HG03571 (cell line): Measurements from ENCODE around the gene TRIM28.
"Not testable (repeated sequence)": the region's sequence is repeated elsewhere in the genome, so short reads cannot be mapped to it uniquely, and the experiment has no call there.

Source experiments
- ATAC-seq: cut with Tn5 transposase; IDR thresholded peaks from one replicate; pipeline ENCODE4 v1.9.1; 2021; ENCODE audit not compliant: unreplicated experiment

The TRIM28 gene

GRCh38 chr19:58543826-58544590, at the start of gene TRIM28:
Gene TRIM28, plus strand, starts transcription at chr19:58544064. Its CDS starts 694 bp downstream, at chr19:58544758.
- peak; percentile 86 for ATAC-seq

- no peak for ATAC-seq
Measured at GRCh38 chr19:58497634-58498170, 46.2 kb upstream of the TRIM28 start.

- peak; percentile 3 for ATAC-seq
Measured at GRCh38 chr19:58498316-58499020, 45.4 kb upstream of the TRIM28 start.

GRCh38 chr19:58499021-58499927, 44.6 kb upstream of the TRIM28 start:
- ATAC-seq: peak; percentile 73

- no peak for ATAC-seq
Measured at GRCh38 chr19:58500242-58500641, 43.6 kb upstream of the TRIM28 start.

- not testable (repeated sequence) for ATAC-seq
Measured at GRCh38 chr19:58507602-58508223, 36.2 kb upstream of the TRIM28 start.

- no peak for ATAC-seq
Measured at GRCh38 chr19:58509731-58510083, 34.2 kb upstream of the TRIM28 start.

GRCh38 chr19:58510084-58510862, 33.6 kb upstream of the TRIM28 start:
- ATAC-seq: no peak

- no peak for ATAC-seq
Measured at GRCh38 chr19:58511353-58512208, 32.3 kb upstream of the TRIM28 start, which contains the start of gene SLC27A5. Gene SLC27A5, minus strand, starts transcription at chr19:58511992. Its CDS starts 37 bp downstream, at chr19:58511955.

GRCh38 chr19:58513213-58513693, 30.6 kb upstream of the TRIM28 start:
- no peak for ATAC-seq

- ATAC-seq: no peak
Measured at GRCh38 chr19:58513694-58514563, 29.9 kb upstream of the TRIM28 start.

- ATAC-seq: no peak
Measured at GRCh38 chr19:58514564-58515022, 29.3 kb upstream of the TRIM28 start.

GRCh38 chr19:58515259-58515658, 28.6 kb upstream of the TRIM28 start:
- no peak for ATAC-seq

GRCh38 chr19:58516246-58516836, 27.5 kb upstream of the TRIM28 start:
- ATAC-seq: no peak

- no peak for ATAC-seq
Measured at GRCh38 chr19:58516964-58517833, 26.7 kb upstream of the TRIM28 start.
